MM.1S (cell line): ENCODE data around the gene HSPB6.

Source experiments
- DNase-seq: peaks from one replicate; pipeline ENCODE4 v3.0.0-alpha.2; 2015
- H2AFZ ChIP-seq: fragments of 300-600 bp; sonication (generic); 2 replicates; pipeline ENCODE4 v1.6.0; 2016; ENCODE audit warnings: antibody characterized with exemption, low read length
- H3F3A ChIP-seq: fragments of 300-600 bp; sonication (generic); 2 replicates; pipeline ENCODE4 v1.6.1; 2016; ENCODE audit warnings: mild to moderate bottlenecking, antibody characterized with exemption, low read length, moderate library complexity, mixed read lengths; ENCODE audit not compliant: insufficient read depth
- H3K27ac ChIP-seq: fragments of 300-600 bp; sonication (generic); 2 replicates; pipeline ENCODE4 v1.5.1; 2016; ENCODE audit warnings: mild to moderate bottlenecking, low read length
- H3K27me3 ChIP-seq: fragments of 300-600 bp; sonication (generic); replicated peaks from 2 replicates; pipeline ENCODE4 v1.6.0; 2016; ENCODE audit warnings: low read length; ENCODE audit not compliant: insufficient read depth
- H3K36me3 ChIP-seq: fragments of 300-600 bp; sonication (generic); replicated peaks from 2 replicates; pipeline ENCODE4 v1.6.1; 2016; ENCODE audit warnings: mild to moderate bottlenecking, low read length, mixed read lengths; ENCODE audit not compliant: insufficient read depth
- H3K4me1 ChIP-seq: fragments of 300-600 bp; sonication (generic); 2 replicates; pipeline ENCODE4 v1.6.1; 2016; ENCODE audit warnings: low read length, mixed read lengths
- H3K4me2 ChIP-seq: fragments of 300-600 bp; sonication (generic); 2 replicates; pipeline ENCODE4 v1.6.0; 2016; ENCODE audit warnings: low read depth, low read length
- H3K4me3 ChIP-seq: fragments of 300-600 bp; sonication (generic); 2 replicates; pipeline ENCODE4 v1.5.1; 2016; ENCODE audit warnings: low read length, mixed read lengths
- H3K79me2 ChIP-seq: fragments of 300-600 bp; sonication (generic); 2 replicates; pipeline ENCODE4 v1.6.1; 2016; ENCODE audit warnings: mixed run types, low read length, mixed read lengths
- H3K9ac ChIP-seq: fragments of 300-600 bp; sonication (generic); 2 replicates; pipeline ENCODE4 v1.6.1; 2016; ENCODE audit warnings: low read length, mixed read lengths
- H3K9me2 ChIP-seq: fragments of 300-600 bp; sonication (generic); replicated peaks from 2 replicates; pipeline ENCODE4 v1.6.1; 2016; ENCODE audit warnings: mild to moderate bottlenecking, low read length, mixed read lengths; ENCODE audit not compliant: insufficient read depth
- H3K9me3 ChIP-seq: fragments of 300-600 bp; sonication (generic); replicated peaks from 2 replicates; pipeline ENCODE4 v1.6.1; 2016; ENCODE audit warnings: mild to moderate bottlenecking, low read length, mixed read lengths; ENCODE audit not compliant: insufficient read depth
- H4K20me1 ChIP-seq: fragments of 300-600 bp; sonication (generic); 2 replicates; pipeline ENCODE4 v1.6.1; 2016; ENCODE audit warnings: mild to moderate bottlenecking, low read length, moderate library complexity, mixed read lengths; ENCODE audit not compliant: insufficient read depth
- CTCF ChIP-seq: fragments of 300-600 bp; sonication (generic); IDR thresholded peaks from 2 replicates; pipeline ENCODE4 v1.5.1; 2016; ENCODE audit warnings: antibody characterized with exemption, low read length, mixed read lengths
- EZH2 ChIP-seq: fragments of 300-600 bp; sonication (generic); optimal IDR thresholded peaks from 2 replicates; pipeline ENCODE3; 2017; ENCODE audit warnings: low read depth, mild to moderate bottlenecking, antibody characterized with exemption, low read length, mixed read lengths
- EZH2phosphoT487 ChIP-seq: fragments of 300-600 bp; sonication (generic); IDR thresholded peaks from 2 replicates; pipeline ENCODE4 v1.6.1; 2018; ENCODE audit warnings: antibody characterized with exemption, low read length

Gene HSPB6

GRCh38 chr19:35786299-35787160, 29.7 kb upstream of the HSPB6 start:
- H3K9me2 ChIP-seq: no peaks in the 10 kb centered on the region
- H3K4me2 ChIP-seq: no peak overlapping the region
- no peaks in the 10 kb centered on the region for H3F3A ChIP-seq
- no peak overlapping the region for H3K9ac ChIP-seq
- no peaks in the 10 kb centered on the region for H3K36me3 ChIP-seq
- H2AFZ ChIP-seq: no peak overlapping the region
- DNase-seq: no peak
- no peak overlapping the region for H3K4me3 ChIP-seq
- H3K79me2 ChIP-seq: no peaks in the 10 kb centered on the region
- no peaks in the 10 kb centered on the region for H3K27me3 ChIP-seq
- no peak for TF ChIP-seq EZH2phosphoT487
- TF ChIP-seq EZH2: no peak
- TF ChIP-seq CTCF: no peak
- no peaks in the 10 kb centered on the region for H3K4me1 ChIP-seq
- no peak overlapping the region for H3K27ac ChIP-seq
- no peaks in the 10 kb centered on the region for H3K9me3 ChIP-seq
- no peaks in the 10 kb centered on the region for H4K20me1 ChIP-seq

DNA sequence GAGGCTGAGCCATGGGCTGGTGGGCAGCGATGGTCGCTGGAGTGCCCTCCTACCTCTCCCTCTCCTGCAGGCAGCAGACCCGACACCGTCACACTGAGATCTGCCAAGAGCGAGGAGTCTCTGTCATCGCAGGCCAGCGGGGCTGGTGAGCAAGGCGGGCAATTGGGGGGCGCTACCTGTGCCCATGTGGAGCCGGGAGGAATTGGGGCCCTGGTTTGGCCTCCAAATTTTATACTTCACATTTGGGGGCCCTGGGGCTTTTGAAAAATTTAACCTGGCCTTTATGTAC, 28.5 kb upstream of the HSPB6 start:
- no peak overlapping the region for H3K4me2 ChIP-seq

GRCh38 chr19:35784503-35785338, 27.9 kb upstream of the HSPB6 start:
- Histone ChIP-seq H3K27ac (no peak overlapping the region), H3K27me3 (no peaks in the 10 kb centered on the region), H3K4me3 (no peak overlapping the region), H3K9me3 (no peaks in the 10 kb centered on the region), H3F3A (no peaks in the 10 kb centered on the region), H3K4me2 (no peak overlapping the region), H2AFZ (no peak overlapping the region), H4K20me1 (no peaks in the 10 kb centered on the region), H3K4me1 (no peaks in the 10 kb centered on the region), H3K9me2 (no peaks in the 10 kb centered on the region), H3K79me2 (no peaks in the 10 kb centered on the region), H3K9ac (no peak overlapping the region), H3K36me3 (no peaks in the 10 kb centered on the region)
- TF ChIP-seq CTCF: no peak
- DNase-seq: no peak

More for the DNA sequence above, 28.5 kb upstream of the HSPB6 start:
- Histone ChIP-seq H3K36me3 (no peaks in the 10 kb centered on the region), H3K9me3 (no peaks in the 10 kb centered on the region), H3K79me2 (no peaks in the 10 kb centered on the region), H3F3A (no peaks in the 10 kb centered on the region), H4K20me1 (no peaks in the 10 kb centered on the region), H3K4me1 (no peaks in the 10 kb centered on the region), H3K27me3 (no peaks in the 10 kb centered on the region), H3K4me3 (no peak overlapping the region), H3K9ac (no peak overlapping the region), H2AFZ (no peak overlapping the region), H3K27ac (no peak overlapping the region), H3K9me2 (no peaks in the 10 kb centered on the region)
- no peak for TF ChIP-seq EZH2
- no peak for TF ChIP-seq CTCF
- TF ChIP-seq EZH2phosphoT487: no peak
- DNase-seq: no peak
